M059J (cell line): ENCODE measurements around the gene CTRL. TPM values are rescaled to one million over a fixed set of nuclear protein-coding genes. Genes with fewer than 3 reads are reported as not detected.
"Not testable (repeated sequence)": the region's sequence is repeated elsewhere in the genome, so short reads cannot be mapped to it uniquely, and the experiment has no call there.

ENCODE experiments used
- DNase-seq: peaks from one replicate; pipeline ENCODE4 v3.0.0-alpha.2; 2012; ENCODE audit warnings: low read depth
- total RNA-seq: library from RNA; depleted of rRNA; stranded (reverse); fragments of >200 nt; shearing (Covaris generic); gene quantifications from 2 replicates; pipeline ENCODE4 v1.2.3, GENCODE V29; 2014

CTRL gene
- total RNA-seq, 1 experiment from 2014 or later = not detected

GRCh38 chr16:67941469-67942199 lies 10.0 kb upstream of the CTRL start:
- DNase-seq = no peak

GRCh38 chr16:67940446-67941089 lies 8.9 kb upstream of the CTRL start:
- DNase-seq = no peak

- DNase-seq = no peak
Measured at GRCh38 chr16:67939507-67940445, 8.1 kb upstream of the CTRL start.

GRCh38 chr16:67937713-67938112 lies 6.1 kb upstream of the CTRL start:
- DNase-seq = not testable (repeated sequence)

GRCh38 chr16:67936880-67937605 lies 5.4 kb upstream of the CTRL start:
- DNase-seq = peak; percentile 86

GRCh38 chr16:67936124-67936879 lies 4.6 kb upstream of the CTRL start, which contains the start of gene PSMB10:
Gene PSMB10 (minus strand): TSS chr16:67936850. CDS start chr16:67936749, 101 bp downstream.
- DNase-seq = peak; percentile 61

GRCh38 chr16:67935402-67936123 lies 3.9 kb upstream of the CTRL start:
- peak; percentile 96 for DNase-seq

- DNase-seq = no peak
Measured at GRCh38 chr16:67935101-67935401, 3.4 kb upstream of the CTRL start.

GRCh38 chr16:67934306-67935100 lies 2.8 kb upstream of the CTRL start:
- no peak for DNase-seq

GRCh38 chr16:67933805-67934204 lies 2.1 kb upstream of the CTRL start:
- DNase-seq = no peak

- DNase-seq = no peak
Measured at GRCh38 chr16:67932462-67932840, 789 bp upstream of the CTRL start.

- no peak for DNase-seq
Measured at GRCh38 chr16:67930678-67931211, 917 bp downstream of the CTRL start.

- DNase-seq = no peak
Measured at GRCh38 chr16:67930191-67930590, 1.5 kb downstream of the CTRL start.

- DNase-seq = peak; percentile 64
Measured at GRCh38 chr16:67928561-67929364, 2.9 kb downstream of the CTRL start.

- DNase-seq = no peak
Measured at GRCh38 chr16:67928147-67928546, 3.5 kb downstream of the CTRL start.

- no peak for DNase-seq
Measured at GRCh38 chr16:67927131-67927941, 4.3 kb downstream of the CTRL start.

GRCh38 chr16:67926181-67926750 lies 5.4 kb downstream of the CTRL start:
- DNase-seq = no peak
